ENCODE measurements around the gene MYH9.
"Not testable (repeated sequence)": the region's sequence is repeated elsewhere in the genome, so short reads cannot be mapped to it uniquely, and the experiment has no call there.

MYH9 gene

DNA sequence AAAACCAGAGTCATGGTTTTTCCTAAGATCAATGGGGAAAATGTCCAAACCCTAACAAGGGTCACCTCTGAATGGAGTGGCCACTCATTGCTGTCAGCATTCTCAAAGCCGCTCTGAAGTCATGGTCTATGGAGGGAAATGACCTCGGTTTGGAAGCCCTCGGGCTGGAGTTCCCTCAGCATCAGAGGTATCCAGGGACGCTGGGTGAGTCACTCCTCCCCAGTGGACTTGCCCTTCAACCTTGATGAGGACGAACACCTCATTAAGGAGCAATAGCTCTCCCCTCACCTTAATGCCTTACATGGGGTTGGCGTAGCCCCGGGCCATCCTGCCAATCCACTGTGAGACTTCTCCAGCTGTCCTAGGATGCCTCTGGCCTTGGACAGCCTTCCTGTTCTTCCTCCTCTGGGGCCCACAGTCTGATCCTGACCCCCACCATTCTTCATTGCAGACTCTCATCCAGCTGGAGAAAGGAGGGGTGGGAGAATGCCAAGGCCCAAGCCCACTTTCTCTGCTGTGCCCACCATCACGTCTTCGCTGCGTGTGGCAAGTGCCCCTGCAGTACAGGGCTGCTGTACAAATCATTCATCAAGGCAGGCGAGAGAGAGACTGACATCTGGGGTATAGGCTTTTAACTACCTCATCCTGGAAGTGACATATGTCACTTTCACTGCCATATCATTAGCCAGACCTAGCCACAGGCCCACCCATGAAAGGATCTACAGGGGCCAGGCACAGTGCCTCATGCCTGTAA lies 25.4 kb upstream of the MYH9 start:
- DNase-seq, result peak; percentile 54

DNA sequence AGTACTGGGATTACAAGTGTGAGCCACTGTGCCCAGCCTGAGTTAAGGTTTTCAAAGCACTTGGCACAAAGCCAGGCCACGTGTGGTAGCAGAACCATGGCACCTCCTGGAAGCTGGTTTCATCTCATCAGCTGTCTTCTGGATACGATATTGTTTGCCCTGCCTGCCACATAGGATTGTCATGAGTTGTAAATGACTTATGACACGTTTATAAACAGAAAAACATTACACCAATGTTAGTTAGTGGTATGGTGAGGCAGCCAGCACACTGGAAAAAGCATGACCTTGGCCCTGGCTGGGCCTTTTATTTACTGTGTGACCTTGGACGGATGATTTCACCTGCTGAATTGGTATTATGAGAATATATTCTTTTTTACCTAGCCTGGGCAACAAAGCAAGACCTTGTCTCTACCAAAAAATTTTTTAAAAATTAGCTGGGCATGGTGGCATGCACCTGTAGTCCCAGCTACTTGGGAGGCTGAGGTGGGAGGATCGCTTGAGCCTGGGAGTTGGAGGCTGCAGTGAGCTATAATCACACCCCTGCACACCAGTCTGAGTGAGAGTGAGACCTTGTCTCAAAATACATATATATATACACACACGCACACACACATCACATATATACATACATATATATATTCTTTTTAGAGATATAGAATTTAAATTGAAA lies 24.0 kb upstream of the MYH9 start:
- peak; percentile 72 for DNase-seq

DNA sequence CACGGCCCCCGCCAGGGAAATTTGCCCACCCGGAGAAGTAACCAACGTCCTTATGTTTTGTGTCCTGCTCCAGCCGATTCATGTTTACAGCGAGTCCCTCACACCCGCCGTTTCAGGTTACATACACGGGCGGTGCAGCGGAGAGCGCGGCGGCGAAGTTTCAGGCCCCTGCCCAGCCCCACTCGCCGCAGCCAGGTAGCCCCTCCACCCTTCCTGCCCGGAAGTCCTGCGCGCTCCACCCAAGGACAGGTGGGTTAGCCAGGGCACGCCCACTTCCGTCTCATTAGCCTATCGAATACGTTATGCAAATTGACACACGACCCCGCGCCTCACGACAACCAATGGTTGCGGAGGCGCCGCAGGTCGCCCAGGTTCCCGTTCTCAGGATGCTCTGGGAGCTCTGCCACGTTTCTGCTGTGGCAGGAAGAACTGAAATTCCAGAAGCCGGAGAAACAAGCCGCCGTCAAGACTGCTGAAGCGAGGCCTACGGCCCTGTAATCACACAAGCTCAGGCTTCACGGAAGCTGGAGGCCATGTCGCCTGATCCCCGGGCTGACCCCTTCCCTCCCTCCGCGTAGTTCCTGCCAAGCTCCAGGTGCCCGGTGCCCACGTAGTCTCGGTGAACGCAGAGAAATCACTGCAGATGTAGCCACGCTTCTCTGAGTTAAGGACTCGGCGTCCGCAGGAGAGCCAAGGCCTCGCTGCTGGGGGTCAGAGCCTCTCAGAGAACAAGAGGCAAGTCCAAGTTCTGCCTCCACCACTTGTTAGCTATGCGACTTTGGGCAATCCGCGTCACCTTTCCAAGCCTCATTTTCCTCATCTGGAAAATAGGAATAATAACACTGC lies 22.4 kb upstream of the MYH9 start:
- peak; percentile 85 for DNase-seq

DNA sequence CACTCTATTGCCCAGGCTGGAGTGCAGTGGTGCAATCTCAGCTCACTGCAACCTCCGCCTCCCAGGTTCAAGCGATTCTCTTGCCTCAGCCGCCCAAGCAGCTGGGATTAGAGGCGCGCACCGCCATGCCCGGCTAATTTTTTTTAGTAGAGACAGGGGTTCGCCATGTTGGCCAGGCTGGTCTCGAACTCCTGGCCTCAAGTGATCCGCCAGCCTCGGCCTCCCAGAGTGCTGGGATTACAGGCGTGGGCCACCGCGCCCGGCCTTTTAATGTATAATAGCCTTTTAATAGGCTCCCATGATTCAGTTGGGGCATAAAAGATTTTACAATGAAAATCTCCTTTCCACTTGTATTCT lies 21.8 kb upstream of the MYH9 start:
- not testable (repeated sequence) for DNase-seq

DNA sequence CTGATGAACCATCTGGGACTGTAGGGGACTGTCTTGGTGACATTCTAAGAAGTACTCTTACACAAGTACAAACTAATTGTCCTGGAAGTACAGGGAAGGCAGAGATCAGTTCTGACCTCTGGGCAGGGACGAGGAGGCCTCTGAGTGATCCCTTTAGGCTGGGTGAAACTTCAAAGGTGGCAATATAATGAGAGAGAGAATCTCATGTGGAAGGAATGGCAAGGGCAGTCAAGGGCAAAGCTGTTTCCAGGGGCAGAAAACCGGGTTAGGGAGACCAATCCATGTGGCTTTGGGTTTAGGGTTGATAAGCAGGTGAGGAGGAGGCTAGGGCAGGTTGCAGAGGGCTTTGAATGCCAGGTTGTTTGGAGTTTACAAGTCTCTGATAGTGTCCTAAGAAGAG lies 21.3 kb upstream of the MYH9 start:
- DNase-seq, result no peak

- DNase-seq, result no peak
Observed at GRCh38 chr22:36406721-36407120, 19.0 kb upstream of the MYH9 start.

- peak; percentile 75 for DNase-seq
Observed at GRCh38 chr22:36405671-36406538, 18.1 kb upstream of the MYH9 start.

DNA sequence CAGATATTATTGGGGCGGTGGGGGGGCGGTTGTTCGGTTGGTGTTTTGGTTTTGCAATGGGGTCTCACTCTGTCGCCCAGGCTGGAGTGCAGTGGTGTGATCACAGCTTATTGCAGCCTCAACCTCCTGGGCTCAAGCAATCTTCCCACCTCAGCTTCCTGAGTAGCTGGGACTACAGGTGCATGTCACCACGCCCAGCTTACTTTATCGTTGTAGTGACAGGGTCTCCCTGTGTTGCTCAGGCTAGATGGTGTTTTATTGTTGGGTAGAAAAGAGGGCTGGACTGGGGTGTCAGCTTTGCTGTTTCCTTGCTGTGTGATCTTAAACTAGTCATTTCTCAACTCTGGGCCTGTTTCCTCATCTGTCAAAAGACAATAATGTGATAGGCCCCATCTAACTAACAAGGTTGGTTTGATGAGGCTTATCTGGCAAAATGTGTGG lies 17.5 kb upstream of the MYH9 start:
- no peak for DNase-seq

DNA sequence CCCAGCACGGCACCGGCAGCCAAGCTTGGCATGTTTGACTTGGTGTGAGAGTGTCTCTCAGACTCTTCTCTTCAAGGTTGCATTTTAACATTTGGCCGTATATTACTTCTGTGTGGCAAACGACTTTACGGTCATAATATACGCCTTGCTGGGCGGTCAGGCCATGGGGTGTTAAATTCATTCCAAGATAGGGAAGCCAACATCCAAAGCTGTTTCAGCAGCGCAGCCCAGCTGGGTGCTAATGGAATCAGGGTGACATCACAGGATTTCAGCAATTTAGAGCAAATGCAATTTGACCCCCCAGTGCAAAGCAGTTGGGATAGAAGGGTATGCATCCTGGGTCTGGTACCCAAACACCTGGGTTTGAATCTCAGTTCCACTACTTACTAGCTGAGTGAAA lies 16.7 kb upstream of the MYH9 start:
- no peak for DNase-seq

DNA sequence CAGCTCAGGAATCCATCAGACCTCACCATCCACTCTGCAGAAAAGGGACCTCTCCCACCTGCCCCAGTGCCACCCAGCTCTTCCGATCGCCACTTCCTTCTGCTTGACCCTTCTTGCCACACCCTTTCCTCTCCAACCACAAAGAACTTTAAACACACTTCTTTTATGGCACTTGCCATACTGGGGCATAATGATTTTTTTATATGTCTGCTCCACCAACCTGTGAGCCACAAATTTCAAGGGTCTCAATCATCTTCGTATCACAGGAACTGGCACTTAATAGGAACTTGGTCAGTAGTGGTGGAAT lies 11.7 kb upstream of the MYH9 start:
- DNase-seq, result no peak

- DNase-seq, result no peak
Observed at GRCh38 chr22:36398601-36399471, 11.1 kb upstream of the MYH9 start.

DNA sequence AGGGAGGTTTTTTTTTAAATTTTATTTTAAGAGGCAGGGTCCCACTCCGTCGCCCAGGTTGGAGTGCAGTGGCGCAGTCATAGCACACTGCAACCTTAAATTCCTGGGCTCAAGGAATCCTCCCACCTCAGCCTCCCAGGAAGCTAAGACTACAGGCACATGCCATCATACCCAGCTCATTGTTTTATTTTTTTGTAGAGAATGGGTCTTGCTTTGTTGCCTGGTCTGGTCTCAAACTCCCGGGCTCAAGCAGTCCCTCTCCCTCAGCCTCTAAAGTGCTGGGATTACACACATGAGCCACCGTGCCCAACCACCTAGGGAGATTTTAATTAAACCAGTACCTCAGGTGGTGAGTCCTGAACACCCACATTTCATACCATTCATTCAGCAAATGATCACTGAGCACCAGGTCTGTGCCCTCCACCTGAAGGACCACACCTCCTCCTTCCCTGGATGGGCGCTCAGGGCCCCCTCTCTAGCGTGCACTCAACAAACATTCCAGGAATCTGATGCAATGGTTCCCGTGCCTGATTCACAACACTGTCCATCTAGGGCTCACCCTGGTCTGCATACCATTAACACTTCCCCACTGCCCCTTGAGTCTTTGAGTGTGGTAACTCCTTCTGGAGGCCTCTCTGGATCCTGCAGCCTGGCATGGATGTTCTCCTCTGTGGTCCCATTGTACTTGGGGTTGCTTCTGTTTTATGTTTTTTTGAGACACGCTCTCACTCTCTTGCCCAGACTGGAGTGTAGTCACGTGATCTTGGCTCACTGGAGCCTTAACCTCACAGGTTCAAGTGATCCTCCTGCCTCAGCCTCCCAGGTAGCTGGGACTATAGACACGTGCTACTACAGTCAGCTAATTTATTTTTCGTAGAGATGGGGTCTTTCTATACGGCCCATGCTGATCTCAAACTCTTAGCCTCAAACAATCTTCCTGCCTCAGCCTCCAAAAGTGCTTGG lies 9.6 kb upstream of the MYH9 start:
- no peak for DNase-seq

DNA sequence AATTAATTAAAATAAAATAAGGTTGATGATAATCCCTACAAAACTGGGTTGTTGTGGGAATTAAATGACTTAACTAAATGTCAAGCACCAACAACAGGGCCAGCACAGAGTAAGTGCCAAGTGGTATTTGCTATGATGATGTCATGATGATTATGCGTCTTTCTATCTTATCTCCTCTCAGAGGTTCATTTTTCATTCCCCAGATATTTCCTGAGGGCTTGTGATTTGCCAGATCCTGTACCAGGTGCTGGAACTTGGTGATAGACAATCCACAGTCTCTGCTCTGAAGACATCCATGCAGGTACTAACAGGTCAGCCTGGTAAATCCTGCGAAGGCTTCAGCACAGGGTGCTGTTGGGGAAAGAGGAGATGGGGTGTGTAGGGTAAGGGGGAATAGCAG lies 8.1 kb upstream of the MYH9 start:
- DNase-seq, result peak; percentile 35

- no peak for DNase-seq
Observed at GRCh38 chr22:36395055-36395849, 7.5 kb upstream of the MYH9 start.

- DNase-seq, result peak; percentile 72
Observed at GRCh38 chr22:36391638-36392037, 3.9 kb upstream of the MYH9 start.

DNA sequence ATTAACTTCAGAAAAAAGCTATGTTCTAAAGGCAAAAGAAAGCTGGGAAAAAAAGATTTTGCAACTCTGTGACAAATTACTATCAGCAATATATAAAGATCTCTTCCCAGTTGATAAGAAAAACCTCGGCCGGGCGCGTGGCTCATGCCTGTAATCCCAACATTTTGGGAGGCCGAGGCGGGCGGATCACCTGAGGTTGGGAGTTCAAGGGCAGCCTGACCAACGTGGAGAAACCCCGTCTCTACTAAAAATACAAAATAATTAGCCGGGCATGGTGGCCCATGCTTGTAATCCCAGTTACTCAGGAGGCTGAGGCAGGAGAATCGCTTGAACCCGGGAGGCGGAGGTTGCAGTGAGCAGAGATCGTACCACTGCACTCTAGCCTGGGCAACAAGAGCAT lies 1.4 kb upstream of the MYH9 start:
- DNase-seq, result not testable (repeated sequence)

- DNase-seq, result no peak
Observed at GRCh38 chr22:36387709-36387958, 133 bp downstream of the MYH9 start.

- peak; percentile 53 for DNase-seq
Observed at GRCh38 chr22:36386900-36387708, 663 bp downstream of the MYH9 start.

DNA sequence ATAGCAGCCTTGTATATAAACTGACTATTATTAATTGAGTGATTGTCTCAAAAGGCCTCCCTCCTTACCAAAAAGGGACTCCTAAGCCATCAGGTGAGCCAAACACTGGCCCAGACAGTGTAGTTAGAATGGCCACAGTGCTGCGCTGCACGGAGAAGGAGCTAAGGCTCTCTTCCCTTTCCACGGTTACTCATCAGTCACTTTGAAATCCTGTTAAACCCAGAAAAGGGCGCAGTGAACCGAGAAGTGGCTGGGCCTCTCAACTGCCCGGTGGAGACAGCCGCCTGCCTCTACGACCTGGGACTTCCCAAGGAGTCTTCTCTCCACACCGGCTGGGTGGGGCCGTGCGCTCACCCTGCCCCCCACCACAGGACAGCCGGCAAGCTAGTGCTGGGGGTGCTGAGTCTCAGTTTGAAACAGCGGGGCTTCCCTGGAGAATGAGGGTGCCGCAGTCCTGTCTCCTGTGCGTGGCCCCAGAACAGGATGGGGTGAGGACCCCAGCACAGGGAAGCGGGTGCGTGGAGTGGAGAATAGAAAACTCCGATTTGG lies 1.3 kb downstream of the MYH9 start:
- DNase-seq, result peak; percentile 34

All from hematopoietic multipotent progenitor cell treated with erythropoietin and hydrocortisone succinate and interleukin-3 and kit ligand, for 8 days (in vitro differentiated cells).